ENCODE measurements around the gene FXYD3. TPM values are rescaled to one million over a fixed set of nuclear protein-coding genes. Genes with fewer than 3 reads are reported as not detected.
A peak's percentile ranks its signal among the peaks of the same experiment; 100 is the strongest.

The FXYD3 gene
- total RNA-seq, 1 donor from 2014 or later = not detected

- TF ChIP-seq, protein P1, sequence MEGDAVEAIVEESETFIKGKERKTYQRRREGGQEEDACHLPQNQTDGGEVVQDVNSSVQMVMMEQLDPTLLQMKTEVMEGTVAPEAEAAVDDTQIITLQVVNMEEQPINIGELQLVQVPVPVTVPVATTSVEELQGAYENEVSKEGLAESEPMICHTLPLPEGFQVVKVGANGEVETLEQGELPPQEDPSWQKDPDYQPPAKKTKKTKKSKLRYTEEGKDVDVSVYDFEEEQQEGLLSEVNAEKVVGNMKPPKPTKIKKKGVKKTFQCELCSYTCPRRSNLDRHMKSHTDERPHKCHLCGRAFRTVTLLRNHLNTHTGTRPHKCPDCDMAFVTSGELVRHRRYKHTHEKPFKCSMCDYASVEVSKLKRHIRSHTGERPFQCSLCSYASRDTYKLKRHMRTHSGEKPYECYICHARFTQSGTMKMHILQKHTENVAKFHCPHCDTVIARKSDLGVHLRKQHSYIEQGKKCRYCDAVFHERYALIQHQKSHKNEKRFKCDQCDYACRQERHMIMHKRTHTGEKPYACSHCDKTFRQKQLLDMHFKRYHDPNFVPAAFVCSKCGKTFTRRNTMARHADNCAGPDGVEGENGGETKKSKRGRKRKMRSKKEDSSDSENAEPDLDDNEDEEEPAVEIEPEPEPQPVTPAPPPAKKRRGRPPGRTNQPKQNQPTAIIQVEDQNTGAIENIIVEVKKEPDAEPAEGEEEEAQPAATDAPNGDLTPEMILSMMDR (conservative IDR thresholded peaks at IDR 0.05; ENCODE audit: low read depth, low read length) = no peak
- no peak for DNase-seq (ENCODE audit: low read depth)
Observed at GRCh38 chr19:35154525-35155406, 39.1 kb downstream of the FXYD3 start, which contains the start of gene FXYD5. TSS of gene FXYD5 (plus strand) at chr19:35154735. CDS start at chr19:35155551, 816 bp downstream.

DNA sequence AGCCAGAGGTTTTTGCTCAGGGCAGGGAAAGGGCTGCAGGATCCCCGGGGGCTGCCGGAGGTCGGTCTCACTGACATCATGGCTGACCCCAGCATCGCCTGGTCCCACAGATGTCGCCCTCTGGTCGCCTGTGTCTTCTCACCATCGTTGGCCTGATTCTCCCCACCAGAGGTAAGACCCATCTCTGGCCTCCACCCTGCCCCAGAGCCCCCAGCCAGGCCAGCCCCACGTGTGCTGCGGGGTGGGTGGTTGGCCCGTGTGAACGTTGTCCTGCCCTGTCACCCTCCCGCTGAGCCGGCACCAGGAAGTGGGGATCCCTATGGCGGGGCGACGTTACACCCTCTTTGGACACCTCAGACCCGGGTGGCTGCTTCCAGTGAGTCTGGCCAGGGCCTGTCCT, 39.8 kb downstream of the FXYD3 start:
- no peak for DNase-seq (ENCODE audit: low read depth)
- TF ChIP-seq, protein P1 (conservative IDR thresholded peaks at IDR 0.05; ENCODE audit: low read depth, low read length) = no peak
- peak overlapping the region; percentile 70 for H3K4me3 ChIP-seq (ENCODE audit: low read depth, low read length)

More at GRCh38 chr19:35154525-35155406, 39.1 kb downstream of the FXYD3 start, which contains the start of gene FXYD5:
- peak within 1 kb of the TSS; percentile 70 for H3K4me3 ChIP-seq (ENCODE audit: low read depth, low read length)

DNA sequence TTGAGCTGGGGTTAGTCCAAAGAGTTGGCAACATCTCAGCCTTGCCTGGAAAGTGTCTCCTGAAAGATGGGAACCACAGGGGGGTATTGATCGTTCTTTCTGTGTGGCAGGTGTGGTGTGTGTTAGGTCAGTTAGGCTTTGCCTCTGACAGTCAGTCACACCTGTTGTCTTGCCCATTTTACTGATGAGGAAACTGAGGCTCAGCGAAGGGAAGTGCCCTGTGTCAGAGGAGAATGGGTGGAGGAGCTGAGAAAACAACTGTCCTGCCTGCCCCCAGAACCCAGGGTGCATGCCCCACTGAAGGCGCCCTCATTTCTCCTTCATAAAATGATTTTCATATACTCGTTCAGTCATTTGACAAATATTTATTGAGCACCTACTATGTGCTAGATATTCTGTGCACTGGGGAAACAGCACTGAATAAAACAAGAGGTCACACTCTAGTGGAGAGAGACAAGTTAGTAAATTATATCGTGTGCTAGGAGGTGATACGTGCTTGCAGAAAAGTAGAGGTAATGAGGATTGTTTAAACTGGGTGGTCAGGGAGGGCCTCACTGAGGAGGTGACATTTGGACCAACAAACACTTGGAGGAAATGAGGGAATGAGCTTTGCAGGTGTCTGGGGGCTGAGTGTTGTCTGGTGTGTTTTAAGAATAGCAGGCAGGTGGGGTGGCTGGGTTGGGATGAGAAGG, 40.5 kb downstream of the FXYD3 start:
- TF ChIP-seq, protein P1 (conservative IDR thresholded peaks at IDR 0.05; ENCODE audit: low read depth, low read length) = no peak
- DNase-seq (ENCODE audit: low read depth) = no peak
- no peak overlapping the region for H3K4me3 ChIP-seq (ENCODE audit: low read depth, low read length)

DNA sequence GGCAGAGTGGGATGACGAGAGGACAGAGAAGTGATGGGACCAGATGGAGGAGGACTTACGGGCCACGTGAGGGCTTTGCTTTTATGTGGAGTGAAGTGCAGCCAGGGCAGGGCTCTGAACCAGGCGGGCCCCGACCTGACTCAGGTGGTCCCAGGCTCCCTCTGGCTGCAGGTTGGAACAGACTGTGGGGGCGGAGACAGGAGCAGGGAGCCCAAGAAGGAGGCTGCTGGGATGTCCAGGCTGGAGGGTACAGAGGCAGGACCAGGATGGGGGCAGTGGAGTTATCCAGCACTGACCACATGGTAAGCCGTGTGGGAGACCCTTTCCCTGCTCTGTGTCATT, 41.0 kb downstream of the FXYD3 start:
- TF ChIP-seq, protein P1 (conservative IDR thresholded peaks at IDR 0.05; ENCODE audit: low read depth, low read length) = no peak
- no peak for DNase-seq (ENCODE audit: low read depth)

DNA sequence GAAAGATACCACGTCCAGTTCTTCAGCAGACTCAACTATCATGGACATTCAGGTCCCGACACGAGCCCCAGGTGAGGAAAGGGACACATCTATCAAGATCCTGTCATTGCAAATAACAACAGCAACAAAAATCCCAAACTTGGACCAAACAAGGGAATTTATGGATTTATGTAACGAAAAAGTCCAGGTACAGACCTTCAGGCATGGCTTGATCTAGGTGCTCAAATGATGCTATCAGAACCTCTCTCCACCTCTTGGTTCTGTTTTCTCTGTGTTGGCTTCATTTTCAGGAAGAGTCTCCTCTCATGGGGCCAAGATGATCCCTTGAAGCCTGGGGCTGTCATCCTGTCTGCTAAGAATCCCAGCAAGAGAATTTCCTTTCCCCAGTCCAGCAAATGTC, 41.8 kb downstream of the FXYD3 start:
- no peak overlapping the region for H3K4me3 ChIP-seq (ENCODE audit: low read depth, low read length)

More for the DNA sequence above, 41.0 kb downstream of the FXYD3 start:
- H3K4me3 ChIP-seq (ENCODE audit: low read depth, low read length) = no peak overlapping the region

DNA sequence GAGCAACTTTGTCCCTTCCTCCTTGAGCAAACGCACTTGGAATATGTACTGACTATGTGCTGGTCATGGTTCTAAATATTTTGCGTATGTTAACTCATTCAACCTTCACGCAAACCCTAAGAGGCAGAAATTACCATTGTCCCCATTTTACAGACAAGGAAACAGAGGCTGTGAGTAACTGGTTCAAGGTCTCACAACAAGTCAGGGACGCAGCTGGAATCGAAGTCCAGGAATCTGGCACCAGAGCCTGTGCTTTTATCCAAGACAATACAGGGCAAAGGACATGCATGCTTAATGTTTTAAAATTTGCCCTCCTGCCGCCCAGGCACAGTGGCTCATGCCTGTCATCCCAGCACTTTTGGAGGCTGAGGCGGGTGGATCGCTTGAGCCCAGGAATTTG, 44.0 kb downstream of the FXYD3 start:
- TF ChIP-seq, protein P1 (conservative IDR thresholded peaks at IDR 0.05; ENCODE audit: low read depth, low read length) = no peak
- H3K4me3 ChIP-seq (ENCODE audit: low read depth, low read length) = no peak overlapping the region
- no peak for DNase-seq (ENCODE audit: low read depth)

More for the DNA sequence above, 41.8 kb downstream of the FXYD3 start:
- DNase-seq (ENCODE audit: low read depth) = no peak
- TF ChIP-seq, protein P1 (conservative IDR thresholded peaks at IDR 0.05; ENCODE audit: low read depth, low read length) = no peak
